BLaER1 treated with 17β-estradiol and CSF1 and Interleukin-3, amounts not matched to agents 10 nM and 100 nM (cell line): ENCODE results near the gene TTLL12.
"Not testable (repeated sequence)": the region's sequence is repeated elsewhere in the genome, so short reads cannot be mapped to it uniquely, and the experiment has no call there.

Source experiments
- H3K27ac ChIP-seq, 11 experiments: shearing (Covaris generic); formaldehyde crosslinking; 2 replicates each; pipeline ENCODE4 v1.8.1; 2022
- H3K27me3 ChIP-seq, 11 experiments: shearing (Covaris generic); formaldehyde crosslinking; 2 replicates each; pipeline ENCODE4 v1.8.1; 2022
- H3K36me3 ChIP-seq, 11 experiments: shearing (Covaris generic); formaldehyde crosslinking; 2 replicates each; pipeline ENCODE4 v1.8.1; 2022
- H3K4me1 ChIP-seq, 10 experiments: shearing (Covaris generic); formaldehyde crosslinking; 2 replicates each; pipeline ENCODE4 v1.8.1; 2022
- H3K4me2 ChIP-seq, 11 experiments: shearing (Covaris generic); formaldehyde crosslinking; 2 replicates each; pipeline ENCODE4 v1.8.1; 2022
- H3K4me3 ChIP-seq, 10 experiments: shearing (Covaris generic); formaldehyde crosslinking; 2 replicates each; pipeline ENCODE4 v1.8.1; 2022
- H3K9ac ChIP-seq, 11 experiments: shearing (Covaris generic); formaldehyde crosslinking; 2 replicates each; pipeline ENCODE4 v1.8.1; 2022
- H3K9me3 ChIP-seq, 11 experiments: shearing (Covaris generic); formaldehyde crosslinking; replicated peaks in 1 of 11; 2 replicates each; pipeline ENCODE4 v1.8.1; 2022
- H4K20me1 ChIP-seq, 11 experiments: shearing (Covaris generic); formaldehyde crosslinking; 2 replicates each; pipeline ENCODE4 v1.8.1; 2022
- Cebpa-rat ChIP-seq, 11 experiments: shearing (Covaris generic); IDR thresholded peaks; 2 replicates each; pipeline ENCODE4 v1.8.1; 2022

TTLL12 gene

GRCh38 chr22:43153899-43154298 is 33.0 kb downstream of the TTLL12 start:
- Histone ChIP-seq H3K9me3 (no peaks in the 10 kb centered on the region), H3K4me2 (peak overlapping the region; percentile 78 to 99 (median 91)), H4K20me1 (peaks cover 39 to 60% (median 46%) of the 10 kb centered on the region in 11 experiments), H3K4me3 (peak overlapping the region; percentile 27 to 99 (median 68); a peak in 19 of 20 replicates), H3K27me3 (no peaks in the 10 kb centered on the region), H3K27ac (peak overlapping the region in 10 of 11 experiments; percentile 44 to 96 (median 72); a peak in 20 of 22 replicates), H3K36me3 (peaks cover 0 to 43% (median 30%) of the 10 kb centered on the region in 11 experiments; a peak in 17 of 22 replicates), H3K4me1 (peaks cover 66 to 75% (median 73%) of the 10 kb centered on the region in 10 experiments), H3K9ac (peak overlapping the region; percentile 32 to 80 (median 73); a peak in 21 of 22 replicates)
- no peak for TF ChIP-seq Cebpa-rat (IDR thresholded peaks at IDR 0.05)

GRCh38 chr22:43152357-43153071 is 34.4 kb downstream of the TTLL12 start:
- Histone ChIP-seq H3K36me3 (peaks cover 0 to 29% (median 20%) of the 10 kb centered on the region in 11 experiments; a peak in 15 of 22 replicates), H3K4me3 (peak overlapping the region; percentile 80 to 99 (median 94)), H3K9me3 (no peaks in the 10 kb centered on the region), H3K4me2 (peak overlapping the region; percentile 85 to 99 (median 96)), H4K20me1 (peaks cover 25 to 46% (median 32%) of the 10 kb centered on the region in 11 experiments), H3K4me1 (peaks cover 66 to 75% (median 73%) of the 10 kb centered on the region in 10 experiments), H3K9ac (peak overlapping the region; percentile 82 to 97 (median 91)), H3K27me3 (no peaks in the 10 kb centered on the region), H3K27ac (peak overlapping the region; percentile 48 to 97 (median 88))
- TF ChIP-seq Cebpa-rat (IDR thresholded peaks at IDR 0.05): no peak

GRCh38 chr22:43152003-43152356 is 35.0 kb downstream of the TTLL12 start:
- TF ChIP-seq Cebpa-rat (IDR thresholded peaks at IDR 0.05): no peak
- peak overlapping the region; percentile 85 to 99 (median 96) for H3K4me2 ChIP-seq
- peak overlapping the region; percentile 48 to 97 (median 88) for H3K27ac ChIP-seq
- H3K27me3 ChIP-seq: no peaks in the 10 kb centered on the region
- H3K4me1 ChIP-seq: peaks cover 66 to 75% (median 74%) of the 10 kb centered on the region in 10 experiments
- H4K20me1 ChIP-seq: peaks cover 22 to 41% (median 27%) of the 10 kb centered on the region in 11 experiments
- H3K9me3 ChIP-seq: no peaks in the 10 kb centered on the region
- peak overlapping the region; percentile 80 to 99 (median 94) for H3K4me3 ChIP-seq
- H3K9ac ChIP-seq: peak overlapping the region; percentile 82 to 97 (median 91)
- peaks cover 0 to 28% (median 17%) of the 10 kb centered on the region in 11 experiments; a peak in 15 of 22 replicates for H3K36me3 ChIP-seq

DNA sequence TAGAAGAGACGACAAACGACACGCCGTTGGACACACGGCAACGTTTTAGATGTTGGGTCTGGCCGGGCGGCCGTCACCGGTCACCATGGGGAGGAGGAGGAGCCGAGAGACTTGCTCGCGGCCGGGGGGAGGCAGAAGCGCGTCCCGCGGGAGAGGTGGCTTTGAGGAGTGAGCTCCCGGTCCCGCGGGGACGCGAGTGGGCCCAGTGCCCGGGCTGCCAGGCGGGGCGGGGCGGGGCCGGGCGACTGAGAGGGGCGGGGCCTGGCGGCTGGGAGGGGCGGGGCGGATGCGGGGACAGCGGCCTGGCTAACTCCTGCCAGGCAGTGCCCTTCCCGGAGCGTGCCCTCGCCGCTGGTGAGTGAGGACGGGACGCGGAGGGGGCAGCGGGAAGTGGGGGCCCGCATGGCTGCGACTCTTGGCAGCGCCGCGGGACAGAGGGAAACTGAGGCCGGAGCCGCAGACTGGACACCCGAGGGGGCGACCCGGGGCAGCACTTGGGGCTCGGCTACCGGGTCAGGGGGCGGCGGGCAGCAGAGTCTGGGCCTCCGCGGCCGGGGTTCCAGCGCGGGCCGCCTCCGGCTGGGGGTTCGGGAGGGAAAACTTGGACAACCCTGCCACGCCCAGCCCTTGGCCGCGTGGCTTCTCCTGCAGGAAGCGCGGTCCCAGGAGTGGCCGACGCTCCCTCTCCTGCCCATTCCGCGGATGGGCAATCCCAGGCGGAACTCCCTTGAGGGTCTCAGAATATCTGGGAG is 35.5 kb downstream of the TTLL12 start, which contains the start of gene TSPO:
Gene TSPO, plus strand, starts transcription at position 309 of the 752 bp plus-strand sequence. CDS start 7,680 bp downstream, outside the sequence.
- Histone ChIP-seq H3K4me1 (peaks cover 67 to 75% (median 74%) of the 10 kb centered on the region in 10 experiments), H3K27ac (peak within 1 kb of the TSS; percentile 48 to 97 (median 88)), H4K20me1 (peaks cover 17 to 35% (median 21%) of the 10 kb centered on the region in 11 experiments), H3K4me2 (peak within 1 kb of the TSS; percentile 85 to 99 (median 96)), H3K4me3 (peak within 1 kb of the TSS; percentile 80 to 99 (median 94)), H3K9me3 (no peaks in the 10 kb centered on the region), H3K36me3 (peaks cover 0 to 22% (median 17%) of the 10 kb centered on the region in 11 experiments; a peak in 13 of 22 replicates), H3K27me3 (no peaks in the 10 kb centered on the region), H3K9ac (peak within 1 kb of the TSS; percentile 82 to 97 (median 91))
- TF ChIP-seq Cebpa-rat (IDR thresholded peaks at IDR 0.05): no peak

GRCh38 chr22:43150731-43151206 is 36.2 kb downstream of the TTLL12 start:
- TF ChIP-seq Cebpa-rat (IDR thresholded peaks at IDR 0.05): no peak
- Histone ChIP-seq H3K4me3 (peak overlapping the region; percentile 80 to 99 (median 94)), H3K4me2 (peak overlapping the region; percentile 85 to 99 (median 96)), H3K9me3 (no peaks in the 10 kb centered on the region), H3K36me3 (peaks cover 0 to 16% (median 12%) of the 10 kb centered on the region in 11 experiments; a peak in 12 of 22 replicates), H3K27ac (peak overlapping the region; percentile 30 to 97 (median 88); a peak in 21 of 22 replicates), H4K20me1 (peaks cover 12 to 28% (median 16%) of the 10 kb centered on the region in 11 experiments), H3K4me1 (peaks cover 68 to 76% (median 74%) of the 10 kb centered on the region in 10 experiments), H3K27me3 (no peaks in the 10 kb centered on the region), H3K9ac (peak overlapping the region; percentile 82 to 97 (median 91))

DNA sequence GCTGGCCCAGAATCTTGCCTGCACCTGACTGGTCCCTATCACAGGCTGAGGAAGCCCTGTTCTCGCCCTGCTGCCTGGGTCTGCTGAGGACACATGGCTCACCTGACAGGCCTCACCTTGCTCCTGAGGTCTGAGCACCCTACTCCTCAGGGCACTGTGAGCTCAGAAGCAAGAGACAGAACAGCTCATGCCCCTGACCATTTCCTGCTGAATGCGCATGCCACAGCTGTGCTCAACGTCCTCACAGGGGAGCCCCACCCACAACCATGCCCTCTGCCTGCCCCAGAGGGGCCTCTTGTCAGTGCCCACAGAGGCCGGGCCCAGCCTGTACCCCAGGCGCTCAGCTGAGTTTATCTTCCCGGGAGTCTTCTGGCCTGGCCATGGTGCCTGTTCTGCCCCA is 38.4 kb downstream of the TTLL12 start:
- H3K9me3 ChIP-seq: no peaks in the 10 kb centered on the region
- peak overlapping the region; percentile 64 to 95 (median 89) for H3K27ac ChIP-seq
- H3K4me1 ChIP-seq: peaks cover 62 to 76% (median 71%) of the 10 kb centered on the region in 10 experiments
- peaks cover 0 to 7% (median 0%) of the 10 kb centered on the region in 11 experiments; a peak in 3 of 22 replicates for H4K20me1 ChIP-seq
- no peaks in the 10 kb centered on the region for H3K36me3 ChIP-seq
- peak overlapping the region; percentile 84 to 97 (median 93) for H3K4me2 ChIP-seq
- peak overlapping the region; percentile 48 to 84 (median 78); a peak in 21 of 22 replicates for H3K9ac ChIP-seq
- H3K27me3 ChIP-seq: no peaks in the 10 kb centered on the region
- H3K4me3 ChIP-seq: peak overlapping the region in 6 of 10 experiments; percentile 46 to 65 (median 52); a peak in 10 of 20 replicates
- no peak for TF ChIP-seq Cebpa-rat (IDR thresholded peaks at IDR 0.05)

DNA sequence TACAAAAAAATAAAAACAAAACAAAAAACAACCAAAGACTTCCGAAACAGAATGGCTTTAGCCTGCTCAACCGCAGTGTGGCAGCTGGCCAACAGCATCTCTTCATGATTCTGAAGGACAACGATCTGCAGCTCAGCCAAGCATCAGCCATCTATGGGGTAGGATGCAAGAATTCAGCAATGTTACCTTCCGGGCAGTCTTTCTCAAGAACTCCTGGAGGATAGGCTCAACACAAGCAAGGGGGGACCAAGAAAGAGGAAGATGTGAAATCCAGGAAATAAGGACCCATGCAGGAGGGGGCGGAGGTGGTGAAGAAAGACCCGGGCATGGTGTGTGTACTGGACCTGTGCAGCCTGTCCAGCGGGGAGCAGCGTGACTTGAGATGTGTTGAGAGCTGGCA is 39.1 kb downstream of the TTLL12 start:
- Histone ChIP-seq H3K9ac (peak overlapping the region; percentile 55 to 84 (median 78); a peak in 20 of 22 replicates), H4K20me1 (peaks cover 0 to 6% (median 0%) of the 10 kb centered on the region in 11 experiments; a peak in 2 of 22 replicates), H3K9me3 (no peaks in the 10 kb centered on the region), H3K27ac (peak overlapping the region; percentile 50 to 95 (median 89); a peak in 21 of 22 replicates), H3K27me3 (no peaks in the 10 kb centered on the region), H3K36me3 (no peaks in the 10 kb centered on the region), H3K4me2 (peak overlapping the region; percentile 84 to 97 (median 93)), H3K4me3 (peak overlapping the region; percentile 2 to 65 (median 48); a peak in 19 of 20 replicates), H3K4me1 (peaks cover 62 to 79% (median 73%) of the 10 kb centered on the region in 10 experiments)
- peak in 9 of 11 experiments; percentile 42 to 91 (median 81); a peak in 14 of 22 replicates for TF ChIP-seq Cebpa-rat (IDR thresholded peaks at IDR 0.05)

DNA sequence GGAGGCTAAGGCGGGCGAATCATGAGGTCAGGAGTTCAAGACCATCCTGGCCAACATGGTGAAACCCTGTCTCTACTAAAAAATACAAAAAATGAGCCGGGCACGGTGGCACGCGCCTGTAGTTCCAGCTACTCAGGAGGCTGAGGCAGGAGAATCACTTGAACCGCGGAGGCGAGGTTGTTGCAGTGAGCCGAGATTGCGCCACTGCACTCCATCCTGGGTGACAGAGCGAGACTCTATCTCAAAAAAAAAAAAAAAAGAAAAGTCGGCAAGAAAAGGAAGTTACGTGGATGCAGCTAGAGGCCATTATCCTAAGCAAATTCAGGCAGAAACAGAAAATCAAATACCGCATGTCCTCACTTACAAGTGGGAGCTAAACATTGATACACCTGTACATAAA is 40.6 kb downstream of the TTLL12 start:
- TF ChIP-seq Cebpa-rat (IDR thresholded peaks at IDR 0.05): peak in 3 of 11 experiments; percentile 22 to 31 (median 27); a peak in 3 of 22 replicates
- Histone ChIP-seq H4K20me1 (peaks cover 0 to 11% (median 0%) of the 10 kb centered on the region in 11 experiments; a peak in 4 of 22 replicates), H3K4me3 (peak overlapping the region in 3 of 10 experiments; percentile 14 to 56 (median 53); a peak in 2 of 20 replicates), H3K4me2 (peak overlapping the region; percentile 84 to 97 (median 93)), H3K9ac (peak overlapping the region; percentile 32 to 84 (median 78); a peak in 16 of 22 replicates), H3K4me1 (peaks cover 76 to 92% (median 86%) of the 10 kb centered on the region in 10 experiments), H3K27ac (peak overlapping the region; percentile 57 to 95 (median 89); a peak in 21 of 22 replicates)
- not testable (repeated sequence) for H3K9me3 ChIP-seq, H3K36me3 ChIP-seq, H3K27me3 ChIP-seq

- peak overlapping the region in 8 of 11 experiments; percentile 84 to 97 (median 94); a peak in 17 of 22 replicates for H3K4me2 ChIP-seq
- H3K4me3 ChIP-seq, H3K27me3 ChIP-seq, H3K9me3 ChIP-seq: not testable (repeated sequence)
- peaks cover 0 to 16% (median 0%) of the 10 kb centered on the region in 11 experiments; a peak in 4 of 22 replicates for H4K20me1 ChIP-seq
- peak overlapping the region in 2 of 11 experiments; percentile 2 to 36; a peak in 2 of 22 replicates for H3K9ac ChIP-seq
- peaks cover 72 to 93% (median 84%) of the 10 kb centered on the region in 10 experiments for H3K4me1 ChIP-seq
- peak overlapping the region in 10 of 11 experiments; percentile 10 to 95 (median 90); a peak in 16 of 22 replicates for H3K27ac ChIP-seq
- H3K36me3 ChIP-seq: peaks cover 9 to 16% (median 10%) of the 10 kb centered on the region in 11 experiments
Observed at GRCh38 chr22:43145371-43145770, 41.6 kb downstream of the TTLL12 start.
